SK-N-SH treated with all-trans-retinoic acid at 6 μM for 48 hours (cell line): ENCODE results near the gene GRIA3.

Source experiments
- ATAC-seq: fragments of 200-7000 bp; cut with Tn5 transposase; 3 replicates; pipeline ENCODE4 v1.9.1; 2020; ENCODE audit warnings: mild to moderate bottlenecking, moderate library complexity
- ARNTL ChIP-seq: fragments of 450-650 bp; formaldehyde crosslinking; IDR thresholded peaks from 2 replicates; pipeline ENCODE4 v1.5.0; 2020; ENCODE audit warnings: low read depth, mild to moderate bottlenecking, moderate library complexity, borderline replicate concordance
- CSDC2 ChIP-seq: fragments of 250-450 bp; sonication (Bioruptor Pico); IDR thresholded peaks from 2 replicates; pipeline ENCODE4 v1.5.0; 2020; ENCODE audit warnings: mild to moderate bottlenecking, moderate library complexity
- ESRRG ChIP-seq: fragments of 250-450 bp; sonication (Bioruptor Pico); IDR thresholded peaks from 2 replicates; pipeline ENCODE4 v1.6.1; 2021; ENCODE audit warnings: mild to moderate bottlenecking
- GLIS3 ChIP-seq: fragments of 250-450 bp; sonication (Bioruptor Pico); IDR thresholded peaks from 2 replicates; pipeline ENCODE4 v1.5.0; 2020; ENCODE audit warnings: mild to moderate bottlenecking, moderate library complexity
- OSR1 ChIP-seq: fragments of 250-450 bp; sonication (Bioruptor Pico); IDR thresholded peaks from 2 replicates; pipeline ENCODE4 v1.8.0; 2022; ENCODE audit warnings: moderate library complexity, mild to moderate bottlenecking, inconsistent platforms
- PPARA ChIP-seq: fragments of 250-450 bp; sonication (Bioruptor Pico); IDR thresholded peaks from 2 replicates; pipeline ENCODE4 v1.5.0; 2020; ENCODE audit warnings: mild to moderate bottlenecking, borderline replicate concordance
- RARB ChIP-seq: fragments of 250-450 bp; sonication (Bioruptor Pico); IDR thresholded peaks from 2 replicates; pipeline ENCODE4 v1.8.0; 2021; ENCODE audit warnings: mild to moderate bottlenecking, moderate library complexity
- SNAI2 ChIP-seq: fragments of 250-450 bp; sonication (Bioruptor Pico); IDR thresholded peaks from 2 replicates; pipeline ENCODE4 v1.5.0; 2020; ENCODE audit warnings: mild to moderate bottlenecking, moderate library complexity
- TCF4 ChIP-seq: fragments of 250-450 bp; sonication (Bioruptor Pico); IDR thresholded peaks from 2 replicates; pipeline ENCODE4 v1.8.0; 2021; ENCODE audit warnings: mild to moderate bottlenecking, moderate library complexity, borderline replicate concordance
- TOX ChIP-seq: fragments of 250-450 bp; sonication (Bioruptor Pico); IDR thresholded peaks from 2 replicates; pipeline ENCODE4 v1.8.0; 2021; ENCODE audit warnings: mild to moderate bottlenecking, moderate library complexity, borderline replicate concordance
- ZC3H10 ChIP-seq: fragments of 250-450 bp; sonication (Bioruptor Pico); IDR thresholded peaks from 2 replicates; pipeline ENCODE4 v1.5.1; 2021; ENCODE audit warnings: mild to moderate bottlenecking, moderate library complexity
- ZFP3 ChIP-seq: fragments of 250-450 bp; sonication (Bioruptor Pico); IDR thresholded peaks from 2 replicates; pipeline ENCODE4 v1.5.0; 2020; ENCODE audit warnings: mild to moderate bottlenecking, moderate library complexity
- ZFP30 ChIP-seq: fragments of 450-650 bp; formaldehyde crosslinking; IDR thresholded peaks from 2 replicates; pipeline ENCODE4 v1.5.0; 2022; ENCODE audit warnings: mild to moderate bottlenecking, moderate library complexity
- ZNF565 ChIP-seq: fragments of 450-650 bp; formaldehyde crosslinking; conservative IDR thresholded peaks from 2 replicates; pipeline ENCODE4 v1.5.0; 2020; ENCODE audit warnings: low read depth, mild to moderate bottlenecking, moderate library complexity
- ZNF70 ChIP-seq: fragments of 450-650 bp; formaldehyde crosslinking; IDR thresholded peaks from 2 replicates; pipeline ENCODE4 v1.5.0; 2020; ENCODE audit warnings: mild to moderate bottlenecking, moderate library complexity
- ZNF8 ChIP-seq: fragments of 450-650 bp; formaldehyde crosslinking; IDR thresholded peaks from 2 replicates; pipeline ENCODE4 v1.5.0; 2020; ENCODE audit warnings: mild to moderate bottlenecking, moderate library complexity
- TF ChIP-seq, protein P1 (sequence below): fragments of 250-450 bp; sonication (Bioruptor Pico); IDR thresholded peaks from 2 replicates; pipeline ENCODE4 v1.5.1; 2021; ENCODE audit warnings: mild to moderate bottlenecking, moderate library complexity
- TF ChIP-seq, protein P2 (sequence below): fragments of 250-450 bp; sonication (Bioruptor Pico); IDR thresholded peaks from 2 replicates; pipeline ENCODE4 v1.5.0; 2020; ENCODE audit warnings: mild to moderate bottlenecking, moderate library complexity

Gene GRIA3

DNA sequence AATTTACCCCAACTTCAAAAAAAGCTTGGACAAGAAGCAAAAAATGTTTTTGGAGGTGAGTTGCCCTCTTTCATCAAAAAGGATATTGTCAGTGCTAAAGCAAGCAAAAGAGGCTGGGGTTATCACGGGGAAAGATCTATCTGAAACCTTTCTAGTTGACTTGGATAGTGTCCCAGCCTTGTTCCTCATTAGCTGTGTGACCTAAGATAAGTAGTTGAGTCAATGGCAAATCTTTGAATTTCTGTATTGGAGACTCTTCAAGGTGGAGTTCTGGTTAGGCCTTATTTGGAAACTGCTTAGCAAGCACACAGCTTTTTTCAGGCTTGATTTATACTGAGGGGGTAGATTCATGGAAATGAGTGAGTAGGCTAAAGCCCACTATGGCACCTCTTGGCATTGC lies 271.6 kb downstream of the GRIA3 start:
- ATAC-seq, result no peak
- TF ChIP-seq, protein P1, sequence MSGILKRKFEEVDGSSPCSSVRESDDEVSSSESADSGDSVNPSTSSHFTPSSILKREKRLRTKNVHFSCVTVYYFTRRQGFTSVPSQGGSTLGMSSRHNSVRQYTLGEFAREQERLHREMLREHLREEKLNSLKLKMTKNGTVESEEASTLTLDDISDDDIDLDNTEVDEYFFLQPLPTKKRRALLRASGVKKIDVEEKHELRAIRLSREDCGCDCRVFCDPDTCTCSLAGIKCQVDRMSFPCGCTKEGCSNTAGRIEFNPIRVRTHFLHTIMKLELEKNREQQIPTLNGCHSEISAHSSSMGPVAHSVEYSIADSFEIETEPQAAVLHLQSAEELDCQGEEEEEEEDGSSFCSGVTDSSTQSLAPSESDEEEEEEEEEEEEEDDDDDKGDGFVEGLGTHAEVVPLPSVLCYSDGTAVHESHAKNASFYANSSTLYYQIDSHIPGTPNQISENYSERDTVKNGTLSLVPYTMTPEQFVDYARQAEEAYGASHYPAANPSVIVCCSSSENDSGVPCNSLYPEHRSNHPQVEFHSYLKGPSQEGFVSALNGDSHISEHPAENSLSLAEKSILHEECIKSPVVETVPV (CRISPR knock-in tag), result no peak
- TF ChIP-seq ZNF565 (no peak), TOX (no peak), ZFP30 (no peak), SNAI2 (CRISPR knock-in tag) (no peak), RARB (CRISPR knock-in tag) (no peak), PPARA (CRISPR knock-in tag) (no peak), TCF4 (CRISPR knock-in tag) (no peak), GLIS3 (CRISPR knock-in tag) (no peak), ZC3H10 (CRISPR knock-in tag) (no peak)
- TF ChIP-seq, protein P2, sequence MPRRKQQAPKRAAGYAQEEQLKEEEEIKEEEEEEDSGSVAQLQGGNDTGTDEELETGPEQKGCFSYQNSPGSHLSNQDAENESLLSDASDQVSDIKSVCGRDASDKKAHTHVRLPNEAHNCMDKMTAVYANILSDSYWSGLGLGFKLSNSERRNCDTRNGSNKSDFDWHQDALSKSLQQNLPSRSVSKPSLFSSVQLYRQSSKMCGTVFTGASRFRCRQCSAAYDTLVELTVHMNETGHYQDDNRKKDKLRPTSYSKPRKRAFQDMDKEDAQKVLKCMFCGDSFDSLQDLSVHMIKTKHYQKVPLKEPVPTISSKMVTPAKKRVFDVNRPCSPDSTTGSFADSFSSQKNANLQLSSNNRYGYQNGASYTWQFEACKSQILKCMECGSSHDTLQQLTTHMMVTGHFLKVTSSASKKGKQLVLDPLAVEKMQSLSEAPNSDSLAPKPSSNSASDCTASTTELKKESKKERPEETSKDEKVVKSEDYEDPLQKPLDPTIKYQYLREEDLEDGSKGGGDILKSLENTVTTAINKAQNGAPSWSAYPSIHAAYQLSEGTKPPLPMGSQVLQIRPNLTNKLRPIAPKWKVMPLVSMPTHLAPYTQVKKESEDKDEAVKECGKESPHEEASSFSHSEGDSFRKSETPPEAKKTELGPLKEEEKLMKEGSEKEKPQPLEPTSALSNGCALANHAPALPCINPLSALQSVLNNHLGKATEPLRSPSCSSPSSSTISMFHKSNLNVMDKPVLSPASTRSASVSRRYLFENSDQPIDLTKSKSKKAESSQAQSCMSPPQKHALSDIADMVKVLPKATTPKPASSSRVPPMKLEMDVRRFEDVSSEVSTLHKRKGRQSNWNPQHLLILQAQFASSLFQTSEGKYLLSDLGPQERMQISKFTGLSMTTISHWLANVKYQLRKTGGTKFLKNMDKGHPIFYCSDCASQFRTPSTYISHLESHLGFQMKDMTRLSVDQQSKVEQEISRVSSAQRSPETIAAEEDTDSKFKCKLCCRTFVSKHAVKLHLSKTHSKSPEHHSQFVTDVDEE, result no peak

DNA sequence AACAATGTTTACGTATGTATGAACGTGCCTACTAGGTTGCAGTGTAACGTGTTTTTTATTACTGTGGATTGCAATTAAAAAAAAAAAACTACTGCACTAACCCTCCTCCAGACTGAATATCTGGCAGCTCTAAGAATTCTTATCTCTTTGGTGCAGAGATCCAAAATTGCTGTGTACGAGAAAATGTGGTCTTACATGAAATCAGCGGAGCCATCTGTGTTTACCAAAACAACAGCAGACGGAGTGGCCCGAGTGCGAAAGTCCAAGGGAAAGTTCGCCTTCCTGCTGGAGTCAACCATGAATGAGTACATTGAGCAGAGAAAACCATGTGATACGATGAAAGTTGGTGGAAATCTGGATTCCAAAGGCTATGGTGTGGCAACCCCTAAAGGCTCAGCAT lies 280.6 kb downstream of the GRIA3 start:
- no peak for ATAC-seq
- no peak for TF ChIP-seq ZFP30
- TF ChIP-seq, all 23 proteins: peak for 0

DNA sequence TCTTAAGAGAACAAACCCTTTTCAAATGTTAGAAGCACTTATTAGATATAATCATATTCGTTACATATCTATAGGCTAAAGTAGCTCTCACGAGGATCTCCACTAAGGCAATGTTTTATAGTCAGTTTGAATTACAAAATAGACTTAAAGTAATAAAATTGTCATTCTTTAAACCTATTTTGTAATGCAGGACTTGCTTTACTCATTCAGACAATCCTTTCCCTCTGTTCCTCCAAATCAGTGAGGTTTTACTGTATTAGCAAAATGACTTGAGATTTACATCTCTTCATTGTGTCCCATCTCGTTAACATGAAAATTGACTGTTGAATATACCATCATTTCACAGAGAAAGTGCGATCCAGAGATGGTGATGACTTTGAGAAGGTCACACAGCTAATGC lies 284.4 kb downstream of the GRIA3 start:
- TF ChIP-seq SNAI2 (CRISPR knock-in tag) (no peak), GLIS3 (CRISPR knock-in tag) (no peak), ESRRG (no peak), PPARA (CRISPR knock-in tag) (no peak), RARB (CRISPR knock-in tag) (no peak), ZNF70 (no peak)
- no peak for ATAC-seq

DNA sequence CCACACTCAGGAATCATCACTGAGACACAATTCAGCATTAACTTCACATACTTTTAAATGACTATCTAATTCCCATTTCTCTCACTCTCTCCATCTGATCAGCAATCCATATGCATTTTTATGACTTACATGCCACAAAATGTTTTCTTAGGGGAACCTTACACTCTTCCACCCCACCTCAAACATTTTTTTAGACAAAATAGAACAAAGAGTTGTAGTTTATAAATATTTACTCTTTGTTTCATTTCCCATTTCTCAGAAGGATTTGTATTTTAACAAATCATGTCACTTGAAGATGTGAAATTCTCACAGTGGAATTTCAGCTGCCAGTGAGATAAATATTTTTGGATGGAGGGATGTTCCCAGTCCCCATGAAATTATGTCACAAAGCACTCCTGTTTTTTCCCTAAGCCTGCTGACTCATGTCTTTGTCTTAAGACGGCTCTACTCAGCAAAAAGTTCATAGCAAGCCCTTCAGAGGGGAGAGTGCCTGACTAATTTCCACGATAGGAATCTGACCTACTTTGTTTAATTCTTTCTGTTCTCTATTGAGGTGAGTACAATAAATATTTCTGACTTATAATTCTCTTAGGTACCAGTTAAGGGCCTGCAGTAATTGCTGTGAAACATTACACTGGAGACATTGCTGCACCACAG lies 291.1 kb downstream of the GRIA3 start:
- no peak for ATAC-seq
- TF ChIP-seq ZNF70, result no peak
- TF ChIP-seq, protein P2, result no peak
- no peak for TF ChIP-seq ZFP3 (CRISPR knock-in tag)
- no peak for TF ChIP-seq ARNTL (CRISPR knock-in tag)
- TF ChIP-seq ZFP30, result no peak
- TF ChIP-seq ZNF8 (CRISPR knock-in tag), result no peak
- no peak for TF ChIP-seq GLIS3 (CRISPR knock-in tag)
- TF ChIP-seq CSDC2, result no peak
- TF ChIP-seq OSR1 (CRISPR knock-in tag), result no peak

DNA sequence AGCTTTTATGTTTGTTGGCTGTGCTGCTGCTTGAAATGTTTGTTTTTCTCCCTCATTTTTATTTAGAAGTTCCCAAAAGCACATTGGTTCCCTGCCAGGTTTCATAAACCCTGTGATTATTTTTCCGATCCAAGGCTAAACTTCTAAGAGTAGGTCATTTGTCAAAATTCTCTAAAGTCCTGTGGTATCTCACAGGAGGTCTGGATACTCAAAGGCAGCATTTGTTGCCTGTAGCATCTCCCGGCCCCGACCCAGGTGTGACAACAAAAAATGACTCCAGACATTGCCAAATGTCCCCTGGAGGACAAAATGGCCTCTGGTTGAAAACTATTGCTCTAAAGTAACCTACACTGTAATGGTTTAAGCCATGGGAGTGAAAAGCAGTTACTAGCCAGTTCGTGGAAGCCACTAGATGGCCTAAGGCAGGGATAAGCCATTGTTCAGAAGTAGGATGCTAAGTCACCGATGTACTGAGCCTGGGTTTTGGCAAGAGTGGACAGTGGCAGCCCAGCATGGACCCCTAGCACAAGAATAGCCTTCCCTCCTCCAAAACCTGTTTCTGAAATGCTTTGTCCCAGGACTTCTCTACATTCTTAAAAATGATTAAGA lies 292.6 kb downstream of the GRIA3 start:
- no peak for TF ChIP-seq ZNF8 (CRISPR knock-in tag)
- TF ChIP-seq PPARA (CRISPR knock-in tag), result no peak
- no peak for TF ChIP-seq TCF4 (CRISPR knock-in tag)
- TF ChIP-seq ZC3H10 (CRISPR knock-in tag), result no peak
- no peak for TF ChIP-seq SNAI2 (CRISPR knock-in tag)
- no peak for ATAC-seq
